Cardiac muscle cell (in vitro differentiated cells and primary cell): ENCODE measurements around the gene MAP4K1. TPM values are rescaled to one million over a fixed set of nuclear protein-coding genes. Genes with fewer than 3 reads are reported as not detected.

Source experiments
- DNase-seq, 2 donors: peaks; one replicate each; pipeline versions ENCODE4 v3.0.0 to v3.0.0-alpha.2; 2010 to 2017; ENCODE audit warnings: low read depth in 1 of 2, low spot score in 1 of 2
- H3K27ac ChIP-seq: fragments of 200-600 bp; sonication (generic); 2 replicates; pipeline ENCODE4 v1.5.1; 2016
- H3K27me3 ChIP-seq: fragments of 200-600 bp; sonication (generic); 2 replicates; pipeline ENCODE4 v1.6.0; 2016; ENCODE audit warnings: control low read depth
- H3K36me3 ChIP-seq: fragments of 200-600 bp; sonication (generic); 2 replicates; pipeline ENCODE4 v1.5.1; 2016; ENCODE audit warnings: control low read depth
- H3K4me1 ChIP-seq: fragments of 200-600 bp; sonication (generic); 2 replicates; pipeline ENCODE4 v1.8.1; 2017; ENCODE audit warnings: low read depth, mild to moderate bottlenecking, mixed run types
- H3K4me3 ChIP-seq: fragments of 200-600 bp; sonication (generic); 2 replicates; pipeline ENCODE4 v1.5.1; 2016; ENCODE audit warnings: mild to moderate bottlenecking
- H3K9me3 ChIP-seq: fragments of 200-600 bp; sonication (generic); 2 replicates; pipeline ENCODE4 v1.5.1; 2017; ENCODE audit warnings: low read depth, mild to moderate bottlenecking, control low read depth
- CTCF ChIP-seq: IDR thresholded peaks from 2 replicates; pipeline ENCODE4 v1.5.1; 2012; ENCODE audit warnings: low read depth, mild to moderate bottlenecking, low read length
- polyA plus RNA-seq: library from polyadenylated mRNA; unstranded; fragments of >200 nt; fragmentation: Nextera tagmentation; extraction: Ambion mirVana; gene quantifications from 2 replicates; pipeline ENCODE4 v1.2.1, GENCODE V29; 2016
- total RNA-seq: library from RNA; depleted of rRNA; stranded (reverse); fragments of >200 nt; gene quantifications from 2 replicates; pipeline ENCODE4 v1.2.3, GENCODE V29; 2016

MAP4K1 gene
- total and polyA plus RNA-seq, 2 experiments from 2014 or later: 3.9 to 4.6 TPM

GRCh38 chr19:38549942-38550341 is 67.8 kb downstream of the MAP4K1 start:
- H3K9me3 ChIP-seq: no peaks in the 10 kb centered on the region
- DNase-seq: no peak
- H3K27me3 ChIP-seq: no peaks in the 10 kb centered on the region
- no peaks in the 10 kb centered on the region for H3K4me1 ChIP-seq
- no peak for TF ChIP-seq CTCF
- no peak overlapping the region for H3K4me3 ChIP-seq
- H3K27ac ChIP-seq: no peak overlapping the region
- H3K36me3 ChIP-seq: no peaks in the 10 kb centered on the region

- H3K4me3 ChIP-seq: no peak overlapping the region
- no peak for DNase-seq
- H3K36me3 ChIP-seq: no peaks in the 10 kb centered on the region
Measured at GRCh38 chr19:38549061-38549460, 68.7 kb downstream of the MAP4K1 start.

DNA sequence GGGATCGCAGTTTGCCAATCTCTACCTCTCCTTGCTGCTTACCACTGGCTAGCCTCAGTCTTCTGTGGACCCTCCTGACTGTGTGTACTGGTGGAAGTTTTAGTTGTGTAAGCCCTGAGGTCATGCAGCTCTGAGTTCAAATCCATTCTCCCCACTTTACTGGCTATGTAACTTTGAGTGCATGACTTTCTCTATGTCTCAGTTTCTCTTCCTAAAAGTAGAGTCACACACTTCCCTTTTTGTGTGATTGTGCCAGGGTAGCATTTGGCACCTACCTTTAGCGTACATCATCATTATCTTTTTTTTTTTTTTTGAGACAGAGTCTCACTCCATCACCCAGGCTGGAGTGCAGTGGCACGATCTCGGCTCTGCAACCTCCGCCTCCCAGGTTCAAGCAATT is 70.3 kb downstream of the MAP4K1 start:
- no peak for DNase-seq
- Histone ChIP-seq H3K9me3 (no peaks in the 10 kb centered on the region), H3K36me3 (no peaks in the 10 kb centered on the region), H3K27ac (no peak overlapping the region), H3K27me3 (no peaks in the 10 kb centered on the region), H3K4me3 (no peak overlapping the region), H3K4me1 (no peaks in the 10 kb centered on the region)
- no peak for TF ChIP-seq CTCF

More at GRCh38 chr19:38549061-38549460, 68.7 kb downstream of the MAP4K1 start:
- Histone ChIP-seq H3K27ac (no peak overlapping the region), H3K27me3 (no peaks in the 10 kb centered on the region), H3K4me1 (no peaks in the 10 kb centered on the region), H3K9me3 (no peaks in the 10 kb centered on the region)
- no peak for TF ChIP-seq CTCF

DNA sequence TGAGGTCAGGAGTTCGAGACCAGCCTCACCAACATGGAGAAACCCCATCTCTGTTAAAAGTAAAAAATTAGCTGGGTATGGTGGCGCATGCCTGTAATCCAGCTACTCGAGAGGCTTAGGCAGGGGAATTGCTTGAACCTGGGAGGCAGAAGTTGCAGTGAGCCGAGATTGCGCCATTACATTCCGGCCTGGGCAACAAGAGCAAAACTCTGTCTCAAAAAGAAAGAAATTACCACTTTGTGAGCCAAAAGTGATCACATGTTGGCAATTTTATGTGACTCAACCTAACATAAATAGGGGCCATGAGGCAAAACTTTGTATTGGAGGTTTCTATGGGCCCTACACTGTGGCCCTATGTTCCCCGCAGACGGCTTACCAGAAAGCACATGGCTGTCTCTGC is 72.2 kb downstream of the MAP4K1 start:
- no peak overlapping the region for H3K4me3 ChIP-seq
- no peaks in the 10 kb centered on the region for H3K27me3 ChIP-seq
- H3K9me3 ChIP-seq: no peaks in the 10 kb centered on the region
- no peaks in the 10 kb centered on the region for H3K4me1 ChIP-seq
- no peak for TF ChIP-seq CTCF
- peak in 1 of 2 donors; percentile 26 for DNase-seq
- H3K27ac ChIP-seq: no peak overlapping the region
- no peaks in the 10 kb centered on the region for H3K36me3 ChIP-seq

- H3K27me3 ChIP-seq: no peaks in the 10 kb centered on the region
- H3K4me3 ChIP-seq: no peak overlapping the region
- peak in 1 of 2 donors; percentile 10 for DNase-seq
- no peaks in the 10 kb centered on the region for H3K9me3 ChIP-seq
- H3K4me1 ChIP-seq: no peaks in the 10 kb centered on the region
- peak; percentile 58 for TF ChIP-seq CTCF
- no peak overlapping the region for H3K27ac ChIP-seq
- H3K36me3 ChIP-seq: no peaks in the 10 kb centered on the region
Measured at GRCh38 chr19:38544569-38545315, 73.0 kb downstream of the MAP4K1 start.
